HepG2 (cell line): ENCODE measurements around the gene TDG.

Source experiments
- CHD2 ChIP-seq: IDR thresholded peaks from 2 replicates; pipeline ENCODE4 v1.6.1; 2011; ENCODE audit warnings: low read depth, low read length, improper control_type of control experiment
- GABPA ChIP-seq, 2 experiments: IDR thresholded peaks; 2 replicates each; pipeline ENCODE4 v1.6.1; 2011 to 2016; ENCODE audit warnings: low read depth in 2 of 2, low read length in 1 of 2, missing biosample characterization in 1 of 2, missing genetic modification characterization in 1 of 2
- IRF2 ChIP-seq: IDR thresholded peaks from 2 replicates; pipeline ENCODE4 v1.6.1; 2018; ENCODE audit warnings: missing genetic modification reagents, missing compliant biosample characterization
- ZNF589 ChIP-seq: sonication (generic); formaldehyde crosslinking; conservative IDR thresholded peaks from 2 replicates; pipeline ENCODE4 v1.8.0; 2022; ENCODE audit warnings: mild to moderate bottlenecking, moderate library complexity, missing genetic modification reagents
- TF ChIP-seq, protein P1 (sequence below): sonication (generic); formaldehyde crosslinking; IDR thresholded peaks from 2 replicates; pipeline ENCODE4 v1.8.0; 2022; ENCODE audit warnings: missing genetic modification reagents, mild to moderate bottlenecking, borderline replicate concordance

DNA sequence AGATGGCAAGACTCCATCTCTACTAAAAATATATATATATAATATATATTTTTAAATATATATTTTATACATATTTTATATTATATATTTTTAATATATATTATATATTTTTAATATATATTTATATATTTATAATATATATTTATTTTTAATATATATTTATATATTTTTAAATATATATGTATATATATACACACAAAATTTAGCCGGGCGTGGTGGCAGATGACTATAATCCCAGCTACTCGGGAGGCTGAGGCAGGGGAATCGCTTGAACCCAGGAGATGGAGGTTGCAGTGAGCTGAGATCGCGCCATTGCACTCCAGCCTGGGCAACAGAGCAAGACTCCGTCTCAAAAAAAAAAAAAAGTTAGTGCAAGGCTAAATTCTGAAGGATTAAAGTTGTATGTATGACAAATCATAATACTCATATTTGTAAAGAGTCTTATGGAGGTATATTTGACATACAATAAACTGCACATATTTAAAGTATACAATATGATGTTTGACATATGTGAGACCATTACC, 7.7 kb upstream of the TDG start:
- TF ChIP-seq, protein P1, sequence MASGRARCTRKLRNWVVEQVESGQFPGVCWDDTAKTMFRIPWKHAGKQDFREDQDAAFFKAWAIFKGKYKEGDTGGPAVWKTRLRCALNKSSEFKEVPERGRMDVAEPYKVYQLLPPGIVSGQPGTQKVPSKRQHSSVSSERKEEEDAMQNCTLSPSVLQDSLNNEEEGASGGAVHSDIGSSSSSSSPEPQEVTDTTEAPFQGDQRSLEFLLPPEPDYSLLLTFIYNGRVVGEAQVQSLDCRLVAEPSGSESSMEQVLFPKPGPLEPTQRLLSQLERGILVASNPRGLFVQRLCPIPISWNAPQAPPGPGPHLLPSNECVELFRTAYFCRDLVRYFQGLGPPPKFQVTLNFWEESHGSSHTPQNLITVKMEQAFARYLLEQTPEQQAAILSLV (CRISPR knock-in tag) = no peak
- TF ChIP-seq ZNF589 (CRISPR knock-in tag) = no peak
- TF ChIP-seq CHD2 = no peak
- no peak for TF ChIP-seq IRF2
- TF ChIP-seq GABPA (IDR thresholded peaks at IDR 0.05; ENCODE audit: low read depth, low read length) = no peak
- no peak for TF ChIP-seq GABPA (CRISPR knock-in tag; IDR thresholded peaks at IDR 0.05; ENCODE audit: low read depth)
